NT2/D1 (cell line): ENCODE data around the gene KCTD10.

ENCODE experiments used
- SUZ12 ChIP-seq: IDR thresholded peaks from 2 replicates; pipeline ENCODE4 v1.6.1; 2011; ENCODE audit not compliant: insufficient read length, insufficient read depth; ENCODE audit errors: extremely low read depth
- YY1 ChIP-seq: IDR thresholded peaks from 2 replicates; pipeline ENCODE4 v1.6.1; 2011; ENCODE audit not compliant: insufficient read length, insufficient read depth
- ZNF274 ChIP-seq: IDR thresholded peaks from 2 replicates; pipeline ENCODE4 v1.6.1; 2011; ENCODE audit warnings: mild to moderate bottlenecking, low read depth, low read length

DNA sequence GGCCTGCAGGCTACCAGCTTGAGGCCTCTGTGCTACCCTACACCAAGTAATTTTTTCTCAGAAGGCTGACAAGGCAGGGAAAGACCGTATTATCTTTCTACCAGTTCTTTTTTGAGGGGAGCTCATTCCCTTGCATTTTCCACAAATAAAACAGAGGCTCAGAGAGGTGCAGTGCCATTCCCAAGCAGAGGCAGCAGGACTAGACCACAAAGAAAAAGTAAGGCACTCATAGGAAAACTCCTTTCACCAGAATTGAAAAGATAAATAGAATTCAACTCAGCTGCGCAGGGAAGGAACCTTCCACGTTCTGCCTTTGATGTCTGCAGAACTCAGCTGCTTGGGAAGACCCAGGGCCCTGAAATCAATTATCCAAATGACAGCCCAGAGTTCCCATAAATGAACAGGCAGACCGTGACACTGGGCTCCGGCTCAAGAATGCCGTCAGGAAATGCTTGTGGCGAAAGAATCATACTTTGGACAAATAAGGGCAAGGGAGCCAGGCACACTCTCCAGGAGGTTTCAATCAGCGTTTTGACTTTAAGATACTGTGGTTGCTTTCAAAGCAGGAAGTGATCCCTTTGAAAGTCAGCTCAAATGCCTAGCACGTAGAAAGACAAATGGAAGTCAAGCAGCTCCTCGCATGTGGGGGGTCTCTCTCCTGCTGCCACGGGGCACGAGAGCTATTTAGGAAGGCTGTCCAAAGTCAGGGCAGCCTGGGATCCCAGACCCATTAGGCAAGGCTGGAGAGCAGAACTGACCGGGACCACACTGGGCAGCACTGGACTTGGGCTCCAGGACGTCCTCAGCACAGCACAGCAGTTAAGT lies 14.0 kb downstream of the KCTD10 start:
- TF ChIP-seq SUZ12 (no peak), YY1 (no peak), ZNF274 (no peak)
